SK-N-SH (cell line): Measurements from ENCODE around the gene AMDHD2. TPM values are rescaled to one million over a fixed set of nuclear protein-coding genes. Genes with fewer than 3 reads are reported as not detected.

Source experiments
- CTCF ChIA-PET: fragments of 300-600, 350-600 bp; formaldehyde crosslinking; extraction: SDS; loops from one replicate; lab custom pipeline; 2021; lab: Yijun Ruan, JAX
- POLR2A ChIA-PET: fragments of 350-600 bp; sonication (Branson Sonifier 250); formaldehyde crosslinking; extraction: SDS; loops from one replicate; lab custom pipeline; 2020; ENCODE audit warnings: antibody characterized with exemption, inconsistent platforms; lab: Yijun Ruan, JAX
- DNase-seq: peaks from one replicate; pipeline ENCODE4 v3.0.0; 2012
- H2AFZ ChIP-seq: fragments of 200-600 bp; sonication (generic); 2 replicates; pipeline ENCODE4 v1.8.1; 2016; ENCODE audit warnings: antibody characterized with exemption, mild to moderate bottlenecking, low read depth
- H3F3A ChIP-seq: fragments of 200-600 bp; sonication (generic); replicated peaks from 2 replicates; pipeline ENCODE3; 2016; ENCODE audit warnings: antibody characterized with exemption, mild to moderate bottlenecking; ENCODE audit not compliant: insufficient read depth
- H3K27ac ChIP-seq, 2 experiments: fragments of 200-500 bp in 1 of 2; fragments of 200-600 bp in 1 of 2; sonication (Bioruptor generic) in 1 of 2; sonication (generic), shearing (Covaris generic) in 1 of 2; 2 replicates each; pipeline versions ENCODE4 v1.5.1 to v1.6.1; 2014 to 2016; ENCODE audit warnings: low read depth in 2 of 2, inconsistent platforms in 1 of 2, low read length in 1 of 2, mild to moderate bottlenecking in 1 of 2, mixed read lengths in 1 of 2
- H3K27me3 ChIP-seq: fragments of 200-600 bp; sonication (generic), shearing (Covaris generic); 2 replicates; pipeline ENCODE4 v1.6.1; 2016; ENCODE audit warnings: mixed run types; ENCODE audit not compliant: insufficient read depth
- H3K36me3 ChIP-seq, 2 experiments: fragments of 200-500 bp in 1 of 2; fragments of 200-600 bp in 1 of 2; sonication (Bioruptor generic) in 1 of 2; sonication (generic) in 1 of 2; replicated peaks in 1 of 2; 2 replicates each; pipeline versions ENCODE3 to v1.5.1; 2014 to 2016; ENCODE audit warnings: low read length in 1 of 2, mild to moderate bottlenecking in 1 of 2; ENCODE audit not compliant: insufficient read depth in 2 of 2, control insufficient read depth in 1 of 2
- H3K4me1 ChIP-seq, 2 experiments: fragments of 200-500 bp in 1 of 2; fragments of 200-600 bp in 1 of 2; sonication (Bioruptor generic) in 1 of 2; sonication (generic), shearing (Covaris generic) in 1 of 2; 2 replicates each; pipeline versions ENCODE4 v1.5.1 to v1.6.1; 2014 to 2016; ENCODE audit warnings: low read depth in 1 of 2, low read length in 1 of 2, mixed run types in 1 of 2; ENCODE audit not compliant: insufficient read depth in 2 of 2, control insufficient read depth in 1 of 2
- H3K4me2 ChIP-seq: fragments of 200-600 bp; sonication (generic), shearing (Covaris generic); 2 replicates; pipeline ENCODE4 v1.6.1; 2017; ENCODE audit warnings: mixed run types
- H3K4me3 ChIP-seq, 2 experiments: fragments of 200-500 bp in 1 of 2; fragments of 200-600 bp in 1 of 2; sonication (Bioruptor generic) in 1 of 2; sonication (generic), shearing (Covaris generic) in 1 of 2; 2 replicates each; pipeline versions ENCODE4 v1.5.1 to v1.8.1; 2014 to 2016; ENCODE audit warnings: low read depth in 2 of 2, inconsistent platforms in 1 of 2, low read length in 1 of 2, mild to moderate bottlenecking in 1 of 2, mixed read lengths in 1 of 2, moderate library complexity in 1 of 2
- H3K79me2 ChIP-seq: fragments of 200-600 bp; sonication (generic); 2 replicates; pipeline ENCODE4 v1.8.1; 2017; ENCODE audit warnings: mild to moderate bottlenecking; ENCODE audit not compliant: insufficient read depth
- H3K9ac ChIP-seq: fragments of 200-600 bp; sonication (generic); 2 replicates; pipeline ENCODE4 v1.6.1; 2017; ENCODE audit warnings: mixed run types
- H3K9me2 ChIP-seq: fragments of 200-600 bp; sonication (generic); 2 replicates; pipeline ENCODE4 v1.6.1; 2017; ENCODE audit warnings: mixed run types
- H3K9me3 ChIP-seq: fragments of 200-600 bp; sonication (generic); 2 replicates; pipeline ENCODE4 v1.6.1; 2017; ENCODE audit warnings: mixed run types, mild to moderate bottlenecking, moderate library complexity
- H4K20me1 ChIP-seq: fragments of 200-600 bp; sonication (generic); 2 replicates; pipeline ENCODE4 v1.6.1; 2017; ENCODE audit warnings: mild to moderate bottlenecking, mixed run types; ENCODE audit not compliant: insufficient read depth
- ELF1 ChIP-seq: IDR thresholded peaks from 2 replicates; pipeline ENCODE4 v1.4.0; 2012
- EP300 ChIP-seq, 2 experiments: IDR thresholded peaks; 2 replicates each; pipeline versions ENCODE4 v1.4.0 to v1.6.1; 2012; ENCODE audit warnings: borderline replicate concordance in 1 of 2, low read depth in 1 of 2, low read length in 1 of 2
- FOXJ3 ChIP-seq: sonication (generic); formaldehyde crosslinking; IDR thresholded peaks from 2 replicates; pipeline ENCODE4 v1.5.1; 2020; ENCODE audit warnings: mild to moderate bottlenecking, missing genetic modification reagents
- GABPA ChIP-seq: IDR thresholded peaks from 2 replicates; pipeline ENCODE4 v1.4.0; 2012; ENCODE audit warnings: low read depth, mild to moderate bottlenecking
- JUND ChIP-seq: IDR thresholded peaks from 2 replicates; pipeline ENCODE4 v1.4.0; 2012
- MEF2A ChIP-seq: IDR thresholded peaks from 2 replicates; pipeline ENCODE4 v1.4.0; 2012; ENCODE audit warnings: low read depth, borderline replicate concordance
- MXI1 ChIP-seq: IDR thresholded peaks from 2 replicates; pipeline ENCODE4 v1.6.1; 2012; ENCODE audit warnings: mild to moderate bottlenecking, low read depth, low read length, improper control_type of control experiment
- NFIC ChIP-seq: IDR thresholded peaks from 2 replicates; pipeline ENCODE4 v1.4.0; 2012; ENCODE audit warnings: borderline replicate concordance
- NRF1 ChIP-seq: IDR thresholded peaks from 2 replicates; pipeline ENCODE4 v1.6.1; 2012; ENCODE audit warnings: low read depth, mild to moderate bottlenecking, low read length
- SIN3A ChIP-seq: IDR thresholded peaks from 2 replicates; pipeline ENCODE4 v1.6.1; 2012; ENCODE audit warnings: low read depth, mild to moderate bottlenecking, low read length, moderate library complexity, borderline replicate concordance
- TCF12 ChIP-seq: IDR thresholded peaks from 2 replicates; pipeline ENCODE4 v1.4.0; 2012
- TEAD4 ChIP-seq: IDR thresholded peaks from 2 replicates; pipeline ENCODE4 v1.4.0; 2012; ENCODE audit warnings: mild to moderate bottlenecking, borderline replicate concordance; ENCODE audit not compliant: insufficient read depth
- YY1 ChIP-seq: IDR thresholded peaks from 2 replicates; pipeline ENCODE4 v1.4.0; 2012; ENCODE audit warnings: low read depth, mild to moderate bottlenecking
- WGBS: methylation state at CpG from one replicate; pipeline ENCODE4 v1.1.6; 2017; ENCODE audit warnings: low lambda C conversion rate; 5-methylcytosine and 5-hydroxymethylcytosine counted together
- polyA plus RNA-seq, 3 experiments: library from polyadenylated mRNA; depleted of rRNA; stranded (reverse); fragments of >200 nt; gene quantifications; 2 replicates each; pipeline ENCODE4 v1.2.3, GENCODE V29; 2012
- TF ChIP-seq, protein P1 (sequence below): IDR thresholded peaks from 2 replicates; pipeline ENCODE4 v1.6.1; 2012; ENCODE audit warnings: mild to moderate bottlenecking, low read depth, low read length, moderate library complexity
- TF ChIP-seq, protein P2 (sequence below): fragments of 200-600 bp; sonication (generic); IDR thresholded peaks from 2 replicates; pipeline ENCODE4 v1.6.1; 2017; ENCODE audit warnings: antibody characterized with exemption, mild to moderate bottlenecking, moderate library complexity
- TF ChIP-seq, protein P3 (sequence below): IDR thresholded peaks from 2 replicates; pipeline ENCODE4 v1.4.0; 2012; ENCODE audit warnings: low read depth, borderline replicate concordance
- TF ChIP-seq, protein P4 (sequence below): fragments of 150-350 bp; IDR thresholded peaks from 2 replicates; pipeline ENCODE4 v1.6.1; 2016; ENCODE audit warnings: mild to moderate bottlenecking, low read depth, low read length

Gene AMDHD2
- polyA plus RNA-seq, 1 of the 3 experiments (the other 2 are of a cell fraction), result 38.1 TPM

DNA sequence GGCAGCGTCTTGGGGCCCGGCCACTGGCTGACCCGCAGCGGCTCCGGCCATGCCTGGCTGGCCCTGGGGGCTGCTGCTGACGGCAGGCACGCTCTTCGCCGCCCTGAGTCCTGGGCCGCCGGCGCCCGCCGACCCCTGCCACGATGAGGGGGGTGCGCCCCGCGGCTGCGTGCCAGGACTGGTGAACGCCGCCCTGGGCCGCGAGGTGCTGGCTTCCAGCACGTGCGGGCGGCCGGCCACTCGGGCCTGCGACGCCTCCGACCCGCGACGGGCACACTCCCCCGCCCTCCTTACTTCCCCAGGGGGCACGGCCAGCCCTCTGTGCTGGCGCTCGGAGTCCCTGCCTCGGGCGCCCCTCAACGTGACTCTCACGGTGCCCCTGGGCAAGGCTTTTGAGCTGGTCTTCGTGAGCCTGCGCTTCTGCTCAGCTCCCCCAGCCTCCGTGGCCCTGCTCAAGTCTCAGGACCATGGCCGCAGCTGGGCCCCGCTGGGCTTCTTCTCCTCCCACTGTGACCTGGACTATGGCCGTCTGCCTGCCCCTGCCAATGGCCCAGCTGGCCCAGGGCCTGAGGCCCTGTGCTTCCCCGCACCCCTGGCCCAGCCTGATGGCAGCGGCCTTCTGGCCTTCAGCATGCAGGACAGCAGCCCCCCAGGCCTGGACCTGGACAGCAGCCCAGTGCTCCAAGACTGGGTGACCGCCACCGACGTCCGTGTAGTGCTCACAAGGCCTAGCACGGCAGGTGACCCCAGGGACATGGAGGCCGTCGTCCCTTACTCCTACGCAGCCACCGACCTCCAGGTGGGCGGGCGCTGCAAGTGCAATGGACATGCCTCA is 48.3 kb upstream of the AMDHD2 start:
- H3K79me2 ChIP-seq, result peaks cover 11% of the 10 kb centered on the region; the same call in 1 of the 2 replicates
- H3K4me3 ChIP-seq, result peak overlapping the region in 1 of 2 experiments; percentile 36; a peak in 2 of 4 replicates
- no peaks in the 10 kb centered on the region for H3K9me3 ChIP-seq
- POLR2A ChIA-PET, result interaction anchor here (1.0 to 4.6 kb wide), 2 partner anchors 11 to 635 kb away, joined by 3 to 44 read pairs; no protein-coding TSS in a partner anchor
- H3K9ac ChIP-seq, result no peak overlapping the region
- peaks cover 10% of the 10 kb centered on the region for H3F3A ChIP-seq
- H3K27me3 ChIP-seq, result no peaks in the 10 kb centered on the region
- H3K4me2 ChIP-seq, result peak overlapping the region; percentile 37; the same call in 1 of the 2 replicates
- DNase-seq, result peak; percentile 54
- no peaks in the 10 kb centered on the region for H3K9me2 ChIP-seq
- CTCF ChIA-PET, result interaction anchor here (1.1 to 3.6 kb wide), 4 partner anchors 27 to 42 kb away, joined by 3 to 32 read pairs (median 6); no protein-coding TSS in a partner anchor
- peak overlapping the region in 1 of 2 experiments; percentile 97; a peak in 2 of 4 replicates for H3K27ac ChIP-seq
- TF ChIP-seq, protein P1, sequence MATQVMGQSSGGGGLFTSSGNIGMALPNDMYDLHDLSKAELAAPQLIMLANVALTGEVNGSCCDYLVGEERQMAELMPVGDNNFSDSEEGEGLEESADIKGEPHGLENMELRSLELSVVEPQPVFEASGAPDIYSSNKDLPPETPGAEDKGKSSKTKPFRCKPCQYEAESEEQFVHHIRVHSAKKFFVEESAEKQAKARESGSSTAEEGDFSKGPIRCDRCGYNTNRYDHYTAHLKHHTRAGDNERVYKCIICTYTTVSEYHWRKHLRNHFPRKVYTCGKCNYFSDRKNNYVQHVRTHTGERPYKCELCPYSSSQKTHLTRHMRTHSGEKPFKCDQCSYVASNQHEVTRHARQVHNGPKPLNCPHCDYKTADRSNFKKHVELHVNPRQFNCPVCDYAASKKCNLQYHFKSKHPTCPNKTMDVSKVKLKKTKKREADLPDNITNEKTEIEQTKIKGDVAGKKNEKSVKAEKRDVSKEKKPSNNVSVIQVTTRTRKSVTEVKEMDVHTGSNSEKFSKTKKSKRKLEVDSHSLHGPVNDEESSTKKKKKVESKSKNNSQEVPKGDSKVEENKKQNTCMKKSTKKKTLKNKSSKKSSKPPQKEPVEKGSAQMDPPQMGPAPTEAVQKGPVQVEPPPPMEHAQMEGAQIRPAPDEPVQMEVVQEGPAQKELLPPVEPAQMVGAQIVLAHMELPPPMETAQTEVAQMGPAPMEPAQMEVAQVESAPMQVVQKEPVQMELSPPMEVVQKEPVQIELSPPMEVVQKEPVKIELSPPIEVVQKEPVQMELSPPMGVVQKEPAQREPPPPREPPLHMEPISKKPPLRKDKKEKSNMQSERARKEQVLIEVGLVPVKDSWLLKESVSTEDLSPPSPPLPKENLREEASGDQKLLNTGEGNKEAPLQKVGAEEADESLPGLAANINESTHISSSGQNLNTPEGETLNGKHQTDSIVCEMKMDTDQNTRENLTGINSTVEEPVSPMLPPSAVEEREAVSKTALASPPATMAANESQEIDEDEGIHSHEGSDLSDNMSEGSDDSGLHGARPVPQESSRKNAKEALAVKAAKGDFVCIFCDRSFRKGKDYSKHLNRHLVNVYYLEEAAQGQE, result no peak
- TF ChIP-seq ELF1 (no peak), GABPA (no peak)
- H3K4me1 ChIP-seq, result peaks cover 6 to 77% of the 10 kb centered on the region in 2 experiments; a peak in 3 of 4 replicates
- 86% methylated on average over 23 of the region's 61 CpGs for WGBS
- H4K20me1 ChIP-seq, result no peaks in the 10 kb centered on the region
- no peaks in the 10 kb centered on the region for H3K36me3 ChIP-seq
- no peak overlapping the region for H2AFZ ChIP-seq

DNA sequence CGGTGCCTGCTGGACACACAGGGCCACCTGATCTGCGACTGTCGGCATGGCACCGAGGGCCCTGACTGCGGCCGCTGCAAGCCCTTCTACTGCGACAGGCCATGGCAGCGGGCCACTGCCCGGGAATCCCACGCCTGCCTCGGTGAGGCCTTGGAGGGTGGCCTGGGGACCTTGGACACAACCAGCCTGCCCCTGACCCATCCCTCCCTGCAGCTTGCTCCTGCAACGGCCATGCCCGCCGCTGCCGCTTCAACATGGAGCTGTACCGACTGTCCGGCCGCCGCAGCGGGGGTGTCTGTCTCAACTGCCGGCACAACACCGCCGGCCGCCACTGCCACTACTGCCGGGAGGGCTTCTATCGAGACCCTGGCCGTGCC is 47.7 kb upstream of the AMDHD2 start:
- no peak overlapping the region for H3K4me2 ChIP-seq
- H4K20me1 ChIP-seq, result no peaks in the 10 kb centered on the region
- 98% methylated on average over 7 of the region's 27 CpGs for WGBS
- H3K9ac ChIP-seq, result no peak overlapping the region
- ChIA-PET POLR2A (interaction anchor here (0.9 to 4.6 kb wide), 3 partner anchors 10 to 635 kb away, joined by 3 to 44 read pairs (median 3); no protein-coding TSS in a partner anchor), CTCF (interaction anchor here (1.0 to 1.8 kb wide), 4 partner anchors 14 to 42 kb away, joined by 3 to 7 read pairs (median 4); no protein-coding TSS in a partner anchor)
- H3K27me3 ChIP-seq, result no peaks in the 10 kb centered on the region
- H3K79me2 ChIP-seq, result peaks cover 11% of the 10 kb centered on the region; the same call in 1 of the 2 replicates
- no peak for DNase-seq
- no peak overlapping the region for H3K4me3 ChIP-seq
- H3K9me2 ChIP-seq, result no peaks in the 10 kb centered on the region
- peaks cover 13% of the 10 kb centered on the region for H3F3A ChIP-seq
- peak overlapping the region in 1 of 2 experiments; percentile 97; a peak in 2 of 4 replicates for H3K27ac ChIP-seq
- H2AFZ ChIP-seq, result no peak overlapping the region
- H3K36me3 ChIP-seq, result no peaks in the 10 kb centered on the region
- peaks cover 6 to 75% of the 10 kb centered on the region in 2 experiments; a peak in 3 of 4 replicates for H3K4me1 ChIP-seq
- no peaks in the 10 kb centered on the region for H3K9me3 ChIP-seq
- TF ChIP-seq FOXJ3 (CRISPR knock-in tag) (no peak), NRF1 (no peak), NFIC (no peak), MEF2A (no peak), MXI1 (no peak), JUND (no peak), EP300 (IDR thresholded peaks at IDR 0.05; ENCODE audit: borderline replicate concordance in 1 of 2, low read depth in 1 of 2, low read length in 1 of 2) (no peak), TCF12 (no peak), TEAD4 (no peak), GABPA (no peak), YY1 (no peak), SIN3A (no peak)
- TF ChIP-seq, protein P2, sequence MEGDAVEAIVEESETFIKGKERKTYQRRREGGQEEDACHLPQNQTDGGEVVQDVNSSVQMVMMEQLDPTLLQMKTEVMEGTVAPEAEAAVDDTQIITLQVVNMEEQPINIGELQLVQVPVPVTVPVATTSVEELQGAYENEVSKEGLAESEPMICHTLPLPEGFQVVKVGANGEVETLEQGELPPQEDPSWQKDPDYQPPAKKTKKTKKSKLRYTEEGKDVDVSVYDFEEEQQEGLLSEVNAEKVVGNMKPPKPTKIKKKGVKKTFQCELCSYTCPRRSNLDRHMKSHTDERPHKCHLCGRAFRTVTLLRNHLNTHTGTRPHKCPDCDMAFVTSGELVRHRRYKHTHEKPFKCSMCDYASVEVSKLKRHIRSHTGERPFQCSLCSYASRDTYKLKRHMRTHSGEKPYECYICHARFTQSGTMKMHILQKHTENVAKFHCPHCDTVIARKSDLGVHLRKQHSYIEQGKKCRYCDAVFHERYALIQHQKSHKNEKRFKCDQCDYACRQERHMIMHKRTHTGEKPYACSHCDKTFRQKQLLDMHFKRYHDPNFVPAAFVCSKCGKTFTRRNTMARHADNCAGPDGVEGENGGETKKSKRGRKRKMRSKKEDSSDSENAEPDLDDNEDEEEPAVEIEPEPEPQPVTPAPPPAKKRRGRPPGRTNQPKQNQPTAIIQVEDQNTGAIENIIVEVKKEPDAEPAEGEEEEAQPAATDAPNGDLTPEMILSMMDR, result no peak
- TF ChIP-seq, protein P3, sequence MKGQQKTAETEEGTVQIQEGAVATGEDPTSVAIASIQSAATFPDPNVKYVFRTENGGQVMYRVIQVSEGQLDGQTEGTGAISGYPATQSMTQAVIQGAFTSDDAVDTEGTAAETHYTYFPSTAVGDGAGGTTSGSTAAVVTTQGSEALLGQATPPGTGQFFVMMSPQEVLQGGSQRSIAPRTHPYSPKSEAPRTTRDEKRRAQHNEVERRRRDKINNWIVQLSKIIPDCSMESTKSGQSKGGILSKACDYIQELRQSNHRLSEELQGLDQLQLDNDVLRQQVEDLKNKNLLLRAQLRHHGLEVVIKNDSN, result no peak
- TF ChIP-seq, protein P4, sequence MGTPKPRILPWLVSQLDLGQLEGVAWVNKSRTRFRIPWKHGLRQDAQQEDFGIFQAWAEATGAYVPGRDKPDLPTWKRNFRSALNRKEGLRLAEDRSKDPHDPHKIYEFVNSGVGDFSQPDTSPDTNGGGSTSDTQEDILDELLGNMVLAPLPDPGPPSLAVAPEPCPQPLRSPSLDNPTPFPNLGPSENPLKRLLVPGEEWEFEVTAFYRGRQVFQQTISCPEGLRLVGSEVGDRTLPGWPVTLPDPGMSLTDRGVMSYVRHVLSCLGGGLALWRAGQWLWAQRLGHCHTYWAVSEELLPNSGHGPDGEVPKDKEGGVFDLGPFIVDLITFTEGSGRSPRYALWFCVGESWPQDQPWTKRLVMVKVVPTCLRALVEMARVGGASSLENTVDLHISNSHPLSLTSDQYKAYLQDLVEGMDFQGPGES, result no peak
